ENCODE results near the gene C18orf63.

C18orf63 gene

GRCh38 chr18:74348581-74348980 lies 32.9 kb downstream of the C18orf63 start:
- TF ChIP-seq CTCF (IDR thresholded peaks at IDR 0.05; ENCODE audit: control insufficient read depth, extremely low read depth, insufficient read depth): no peak
- no peak overlapping the region for H3K4me3 ChIP-seq (ENCODE audit: low read depth, low read length)
- no peak for DNase-seq (ENCODE audit: low read depth)

GRCh38 chr18:74351354-74351753 lies 35.7 kb downstream of the C18orf63 start:
- H3K4me3 ChIP-seq (ENCODE audit: low read depth, low read length): no peak overlapping the region
- no peak for DNase-seq (ENCODE audit: low read depth)
- no peak for TF ChIP-seq CTCF (IDR thresholded peaks at IDR 0.05; ENCODE audit: control insufficient read depth, extremely low read depth, insufficient read depth)

GRCh38 chr18:74353169-74353775 lies 37.6 kb downstream of the C18orf63 start:
- DNase-seq (ENCODE audit: low read depth): peak; percentile 44
- TF ChIP-seq CTCF (IDR thresholded peaks at IDR 0.05; ENCODE audit: control insufficient read depth, extremely low read depth, insufficient read depth): peak; percentile 89
- no peak overlapping the region for H3K4me3 ChIP-seq (ENCODE audit: low read depth, low read length)

- no peak for DNase-seq (ENCODE audit: low read depth)
- TF ChIP-seq CTCF (IDR thresholded peaks at IDR 0.05; ENCODE audit: control insufficient read depth, extremely low read depth, insufficient read depth): no peak
These were observed 41.3 kb downstream of the C18orf63 start for GRCh38 chr18:74356959-74357358.

GRCh38 chr18:74360852-74361655 lies 45.4 kb downstream of the C18orf63 start:
- no peak overlapping the region for H3K4me3 ChIP-seq (ENCODE audit: low read depth, low read length)
- no peak for TF ChIP-seq CTCF (IDR thresholded peaks at IDR 0.05; ENCODE audit: control insufficient read depth, extremely low read depth, insufficient read depth)
- no peak for DNase-seq (ENCODE audit: low read depth)

More at GRCh38 chr18:74356959-74357358, 41.3 kb downstream of the C18orf63 start:
- no peak overlapping the region for H3K4me3 ChIP-seq (ENCODE audit: low read depth, low read length)

GRCh38 chr18:74367905-74368304 lies 52.3 kb downstream of the C18orf63 start:
- no peak overlapping the region for H3K4me3 ChIP-seq (ENCODE audit: low read depth, low read length)
- no peak for DNase-seq (ENCODE audit: low read depth)

More at GRCh38 chr18:74367905-74368304, 52.3 kb downstream of the C18orf63 start:
- no peak for TF ChIP-seq CTCF (IDR thresholded peaks at IDR 0.05; ENCODE audit: control insufficient read depth, extremely low read depth, insufficient read depth)

Measured in LNCaP clone FGC (cell line).